Liver (tissue), 9 donors: Measurements from ENCODE around the gene CFL1. TPM values are rescaled to one million over a fixed set of nuclear protein-coding genes. Genes with fewer than 3 reads are reported as not detected.

Experiments
- DNase-seq: peaks from one replicate; pipeline ENCODE4 v3.0.0-alpha.2; 2017; ENCODE audit warnings: low spot score
- H3K27ac ChIP-seq, 2 donors: one replicate each; pipeline ENCODE4 v1.7.0; 2013; ENCODE audit warnings: inconsistent platforms in 2 of 2, low read length in 2 of 2, control low read depth in 1 of 2, low read depth in 1 of 2, mild to moderate bottlenecking in 1 of 2
- H3K27me3 ChIP-seq, 4 donors: one replicate each; pipeline versions ENCODE4 v1.6.1 to v1.7.0; 2013; ENCODE audit warnings: low read length in 3 of 4, inconsistent platforms in 1 of 4, mild to moderate bottlenecking in 1 of 4, moderate library complexity in 1 of 4; ENCODE audit not compliant: control insufficient read depth in 4 of 4, insufficient read depth in 4 of 4
- H3K36me3 ChIP-seq, 4 donors: one replicate each; pipeline versions ENCODE4 v1.6.1 to v1.7.0; 2013; ENCODE audit warnings: low read length in 3 of 4, mild to moderate bottlenecking in 3 of 4, low read depth in 1 of 4, moderate library complexity in 1 of 4; ENCODE audit not compliant: control insufficient read depth in 4 of 4, insufficient read depth in 3 of 4
- H3K4me1 ChIP-seq, 4 donors: one replicate each; pipeline versions ENCODE4 v1.6.1 to v1.7.0; 2013; ENCODE audit warnings: low read length in 3 of 4, mild to moderate bottlenecking in 3 of 4, moderate library complexity in 1 of 4; ENCODE audit not compliant: control insufficient read depth in 4 of 4, insufficient read depth in 4 of 4
- H3K4me3 ChIP-seq, 3 donors: one replicate each; pipeline versions ENCODE4 v1.6.1 to v1.7.0; 2013; ENCODE audit warnings: low read length in 3 of 3, control low read depth in 1 of 3, low read depth in 1 of 3, mild to moderate bottlenecking in 1 of 3
- H3K9ac ChIP-seq, 2 donors: one replicate each; pipeline ENCODE4 v1.7.0; 2013; ENCODE audit warnings: low read length in 2 of 2, mild to moderate bottlenecking in 2 of 2, moderate library complexity in 2 of 2, control low read depth in 1 of 2, low read depth in 1 of 2
- H3K9me3 ChIP-seq, 4 donors: one replicate each; pipeline versions ENCODE4 v1.6.1 to v1.7.0; 2013; ENCODE audit warnings: low read length in 3 of 4; ENCODE audit not compliant: control insufficient read depth in 4 of 4
- EGR1 ChIP-seq, 2 donors: IDR thresholded peaks; 2 replicates each; pipeline ENCODE4 v1.6.1; 2016 to 2018; ENCODE audit warnings: antibody characterized with exemption in 2 of 2, low read depth in 2 of 2
- FOXA1 ChIP-seq: IDR thresholded peaks from 2 replicates; pipeline ENCODE4 v1.6.1; 2016; ENCODE audit warnings: antibody characterized with exemption
- FOXA2 ChIP-seq: IDR thresholded peaks from 2 replicates; pipeline ENCODE4 v1.6.1; 2016; ENCODE audit warnings: antibody characterized with exemption
- GABPA ChIP-seq, 2 donors: IDR thresholded peaks in 1 of 2; conservative IDR thresholded peaks in 1 of 2; 2 replicates each; pipeline ENCODE4 v1.6.1; 2016; ENCODE audit warnings: antibody characterized with exemption in 2 of 2, mild to moderate bottlenecking in 1 of 2, moderate library complexity in 1 of 2
- HNF4A ChIP-seq, 2 donors: conservative IDR thresholded peaks; 2 replicates each; pipeline ENCODE4 v1.6.1; 2016; ENCODE audit warnings: antibody characterized with exemption in 2 of 2, mild to moderate bottlenecking in 2 of 2
- HNF4G ChIP-seq: IDR thresholded peaks from 2 replicates; pipeline ENCODE4 v1.6.1; 2016; ENCODE audit warnings: antibody characterized with exemption
- JUND ChIP-seq, 2 donors: IDR thresholded peaks; 2 replicates each; pipeline ENCODE4 v1.6.1; 2016; ENCODE audit warnings: antibody characterized with exemption in 2 of 2
- NR2F2 ChIP-seq: IDR thresholded peaks from 2 replicates; pipeline ENCODE4 v1.6.1; 2016; ENCODE audit warnings: antibody characterized with exemption
- RAD21 ChIP-seq, 2 donors: IDR thresholded peaks; 2 replicates each; pipeline ENCODE4 v1.6.1; 2016; ENCODE audit warnings: antibody characterized with exemption in 2 of 2, mild to moderate bottlenecking in 2 of 2
- RXRA ChIP-seq, 2 donors: IDR thresholded peaks; 2 replicates each; pipeline ENCODE4 v1.6.1; 2017 to 2018; ENCODE audit warnings: antibody characterized with exemption in 2 of 2, mild to moderate bottlenecking in 1 of 2
- SP1 ChIP-seq: IDR thresholded peaks from 2 replicates; pipeline ENCODE4 v1.6.1; 2018; ENCODE audit warnings: antibody characterized with exemption, mild to moderate bottlenecking
- TAF1 ChIP-seq: conservative IDR thresholded peaks from 2 replicates; pipeline ENCODE4 v1.6.1; 2016; ENCODE audit warnings: antibody characterized with exemption, mild to moderate bottlenecking
- YY1 ChIP-seq: IDR thresholded peaks from 2 replicates; pipeline ENCODE4 v1.6.1; 2016; ENCODE audit warnings: antibody characterized with exemption, mild to moderate bottlenecking
- WGBS: extraction: QIAGEN DNeasy Blood & Tissue Kit; methylation state at CpG from one replicate; pipeline ENCODE4 v1.1.7; 2013; 5-methylcytosine and 5-hydroxymethylcytosine counted together
- polyA plus RNA-seq, 2 donors: library from polyadenylated mRNA; stranded (reverse) in 1 of 2; unstranded in 1 of 2; fragments of 200-250 nt in 1 of 2; fragments of >200 nt in 1 of 2; fragmentation: Nextera tagmentation in 1 of 2; extraction: Ambion mirVana in 1 of 2; gene quantifications; one replicate each; pipeline versions ENCODE4 v1.2.1 to v1.2.3, GENCODE V29; 2013 to 2015
- total RNA-seq, 2 donors: library from RNA; depleted of rRNA; stranded (reverse); fragments of >200 nt; gene quantifications; one replicate each; pipeline ENCODE4 v1.2.3, GENCODE V29; 2014
- TF ChIP-seq, protein P1 (sequence below): IDR thresholded peaks from 2 replicates; pipeline ENCODE4 v1.6.1; 2016; ENCODE audit warnings: antibody characterized with exemption
- TF ChIP-seq, protein P2 (sequence below): IDR thresholded peaks from 2 replicates; pipeline ENCODE4 v1.6.1; 2016; ENCODE audit warnings: antibody characterized with exemption, mild to moderate bottlenecking
- TF ChIP-seq, protein P3 (sequence below): IDR thresholded peaks from 2 replicates; pipeline ENCODE4 v1.6.1; 2016; ENCODE audit warnings: antibody characterized with exemption
- TF ChIP-seq, protein P4 (sequence below): IDR thresholded peaks from 2 replicates; pipeline ENCODE4 v1.6.1; 2016; ENCODE audit warnings: antibody characterized with exemption
- TF ChIP-seq, protein P5 (sequence below): fragments of 150-350 bp; IDR thresholded peaks from 2 replicates; pipeline ENCODE4 v1.5.1; 2017; ENCODE audit warnings: improper control_type of control experiment, low read depth, low read length; ENCODE audit not compliant: missing input control
- donor health status: healthy.
- donor health status: healthy.
- donor health status: healthy.
- donor health status: healthy.
- donor health status: healthy.

The CFL1 gene
- total and polyA plus RNA-seq, 4 donors = 184 to 498 (median 282) TPM

DNA sequence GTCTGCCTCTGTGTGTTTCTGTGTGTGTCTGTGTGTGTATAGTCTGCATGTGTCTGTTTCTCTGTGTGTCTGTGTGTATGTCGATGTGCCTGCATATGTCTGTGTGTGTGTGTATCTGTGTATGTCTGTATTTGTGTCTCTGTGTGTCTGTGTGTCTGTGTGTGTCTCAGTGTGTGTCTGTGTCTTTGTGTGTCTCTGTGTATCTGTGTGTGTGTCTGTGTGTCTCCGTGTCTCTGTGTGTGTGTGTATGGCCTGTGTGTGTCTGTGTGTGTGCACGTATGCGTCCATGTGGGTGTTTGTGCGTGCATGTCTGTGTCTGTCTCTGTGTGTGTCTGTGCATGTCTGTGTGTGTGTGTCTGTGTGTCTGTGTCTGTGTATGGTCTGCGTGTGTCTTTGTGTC, 23.8 kb downstream of the CFL1 start:
- WGBS = 55% methylated on average over 6 of the region's 6 CpGs
- DNase-seq = no peak
- Histone ChIP-seq H3K27ac (no peak overlapping the region), H3K4me3 (peak overlapping the region in 2 of 3 donors; percentile 8 to 46), H3K36me3 (no peaks in the 10 kb centered on the region), H3K9me3 (no peaks in the 10 kb centered on the region), H3K27me3 (peaks cover 0 to 5% (median 0%) of the 10 kb centered on the region in 4 donors), H3K4me1 (peaks cover 2 to 9% (median 3%) of the 10 kb centered on the region in 4 donors), H3K9ac (no peak overlapping the region)
- TF ChIP-seq FOXA1 (no peak), HNF4G (no peak), EGR1 (IDR thresholded peaks at IDR 0.05; ENCODE audit: low read depth in 2 of 2) (no peak), FOXA2 (no peak), HNF4A (conservative IDR thresholded peaks at IDR 0.05) (no peak), RAD21 (IDR thresholded peaks at IDR 0.05) (no peak), TAF1 (no peak), SP1 (no peak), YY1 (no peak), GABPA (IDR thresholded peaks at IDR 0.05 in 1 of 2, conservative IDR thresholded peaks at IDR 0.05 in 1 of 2) (no peak), JUND (IDR thresholded peaks at IDR 0.05) (no peak), NR2F2 (no peak), RXRA (IDR thresholded peaks at IDR 0.05) (no peak)
- TF ChIP-seq, protein P1, sequence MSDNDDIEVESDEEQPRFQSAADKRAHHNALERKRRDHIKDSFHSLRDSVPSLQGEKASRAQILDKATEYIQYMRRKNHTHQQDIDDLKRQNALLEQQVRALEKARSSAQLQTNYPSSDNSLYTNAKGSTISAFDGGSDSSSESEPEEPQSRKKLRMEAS = no peak
- TF ChIP-seq, protein P2, sequence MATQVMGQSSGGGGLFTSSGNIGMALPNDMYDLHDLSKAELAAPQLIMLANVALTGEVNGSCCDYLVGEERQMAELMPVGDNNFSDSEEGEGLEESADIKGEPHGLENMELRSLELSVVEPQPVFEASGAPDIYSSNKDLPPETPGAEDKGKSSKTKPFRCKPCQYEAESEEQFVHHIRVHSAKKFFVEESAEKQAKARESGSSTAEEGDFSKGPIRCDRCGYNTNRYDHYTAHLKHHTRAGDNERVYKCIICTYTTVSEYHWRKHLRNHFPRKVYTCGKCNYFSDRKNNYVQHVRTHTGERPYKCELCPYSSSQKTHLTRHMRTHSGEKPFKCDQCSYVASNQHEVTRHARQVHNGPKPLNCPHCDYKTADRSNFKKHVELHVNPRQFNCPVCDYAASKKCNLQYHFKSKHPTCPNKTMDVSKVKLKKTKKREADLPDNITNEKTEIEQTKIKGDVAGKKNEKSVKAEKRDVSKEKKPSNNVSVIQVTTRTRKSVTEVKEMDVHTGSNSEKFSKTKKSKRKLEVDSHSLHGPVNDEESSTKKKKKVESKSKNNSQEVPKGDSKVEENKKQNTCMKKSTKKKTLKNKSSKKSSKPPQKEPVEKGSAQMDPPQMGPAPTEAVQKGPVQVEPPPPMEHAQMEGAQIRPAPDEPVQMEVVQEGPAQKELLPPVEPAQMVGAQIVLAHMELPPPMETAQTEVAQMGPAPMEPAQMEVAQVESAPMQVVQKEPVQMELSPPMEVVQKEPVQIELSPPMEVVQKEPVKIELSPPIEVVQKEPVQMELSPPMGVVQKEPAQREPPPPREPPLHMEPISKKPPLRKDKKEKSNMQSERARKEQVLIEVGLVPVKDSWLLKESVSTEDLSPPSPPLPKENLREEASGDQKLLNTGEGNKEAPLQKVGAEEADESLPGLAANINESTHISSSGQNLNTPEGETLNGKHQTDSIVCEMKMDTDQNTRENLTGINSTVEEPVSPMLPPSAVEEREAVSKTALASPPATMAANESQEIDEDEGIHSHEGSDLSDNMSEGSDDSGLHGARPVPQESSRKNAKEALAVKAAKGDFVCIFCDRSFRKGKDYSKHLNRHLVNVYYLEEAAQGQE = no peak
- TF ChIP-seq, protein P3, sequence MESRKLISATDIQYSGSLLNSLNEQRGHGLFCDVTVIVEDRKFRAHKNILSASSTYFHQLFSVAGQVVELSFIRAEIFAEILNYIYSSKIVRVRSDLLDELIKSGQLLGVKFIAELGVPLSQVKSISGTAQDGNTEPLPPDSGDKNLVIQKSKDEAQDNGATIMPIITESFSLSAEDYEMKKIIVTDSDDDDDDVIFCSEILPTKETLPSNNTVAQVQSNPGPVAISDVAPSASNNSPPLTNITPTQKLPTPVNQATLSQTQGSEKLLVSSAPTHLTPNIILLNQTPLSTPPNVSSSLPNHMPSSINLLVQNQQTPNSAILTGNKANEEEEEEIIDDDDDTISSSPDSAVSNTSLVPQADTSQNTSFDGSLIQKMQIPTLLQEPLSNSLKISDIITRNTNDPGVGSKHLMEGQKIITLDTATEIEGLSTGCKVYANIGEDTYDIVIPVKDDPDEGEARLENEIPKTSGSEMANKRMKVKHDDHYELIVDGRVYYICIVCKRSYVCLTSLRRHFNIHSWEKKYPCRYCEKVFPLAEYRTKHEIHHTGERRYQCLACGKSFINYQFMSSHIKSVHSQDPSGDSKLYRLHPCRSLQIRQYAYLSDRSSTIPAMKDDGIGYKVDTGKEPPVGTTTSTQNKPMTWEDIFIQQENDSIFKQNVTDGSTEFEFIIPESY = no peak
- TF ChIP-seq, protein P4, sequence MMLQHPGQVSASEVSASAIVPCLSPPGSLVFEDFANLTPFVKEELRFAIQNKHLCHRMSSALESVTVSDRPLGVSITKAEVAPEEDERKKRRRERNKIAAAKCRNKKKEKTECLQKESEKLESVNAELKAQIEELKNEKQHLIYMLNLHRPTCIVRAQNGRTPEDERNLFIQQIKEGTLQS = no peak
- TF ChIP-seq, protein P5, sequence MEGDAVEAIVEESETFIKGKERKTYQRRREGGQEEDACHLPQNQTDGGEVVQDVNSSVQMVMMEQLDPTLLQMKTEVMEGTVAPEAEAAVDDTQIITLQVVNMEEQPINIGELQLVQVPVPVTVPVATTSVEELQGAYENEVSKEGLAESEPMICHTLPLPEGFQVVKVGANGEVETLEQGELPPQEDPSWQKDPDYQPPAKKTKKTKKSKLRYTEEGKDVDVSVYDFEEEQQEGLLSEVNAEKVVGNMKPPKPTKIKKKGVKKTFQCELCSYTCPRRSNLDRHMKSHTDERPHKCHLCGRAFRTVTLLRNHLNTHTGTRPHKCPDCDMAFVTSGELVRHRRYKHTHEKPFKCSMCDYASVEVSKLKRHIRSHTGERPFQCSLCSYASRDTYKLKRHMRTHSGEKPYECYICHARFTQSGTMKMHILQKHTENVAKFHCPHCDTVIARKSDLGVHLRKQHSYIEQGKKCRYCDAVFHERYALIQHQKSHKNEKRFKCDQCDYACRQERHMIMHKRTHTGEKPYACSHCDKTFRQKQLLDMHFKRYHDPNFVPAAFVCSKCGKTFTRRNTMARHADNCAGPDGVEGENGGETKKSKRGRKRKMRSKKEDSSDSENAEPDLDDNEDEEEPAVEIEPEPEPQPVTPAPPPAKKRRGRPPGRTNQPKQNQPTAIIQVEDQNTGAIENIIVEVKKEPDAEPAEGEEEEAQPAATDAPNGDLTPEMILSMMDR = no peak
